ENCODE data around the gene NOX5. TPM values are rescaled to one million over a fixed set of nuclear protein-coding genes. Genes with fewer than 3 reads are reported as not detected.

Gene NOX5
- total and polyA plus RNA-seq, 4 donors, result 0.18 to 0.23 (median 0.19) TPM; not detected in 1

- Histone ChIP-seq H3K36me3 (ENCODE audit: control insufficient read depth in 1 of 2, insufficient read depth in 2 of 2, low read length in 1 of 2) (no peaks in the 10 kb centered on the region), H3K27me3 (ENCODE audit: control insufficient read depth in 1 of 2, insufficient read depth in 2 of 2, low read length in 1 of 2) (no peaks in the 10 kb centered on the region), H3K4me3 (ENCODE audit: low read length in 2 of 2) (no peak overlapping the region), H3K27ac (ENCODE audit: low read depth in 1 of 2, low read length in 2 of 2) (no peak overlapping the region), H3K9me3 (ENCODE audit: control insufficient read depth, low read length) (no peaks in the 10 kb centered on the region), H3K4me1 (ENCODE audit: control insufficient read depth in 1 of 2, insufficient read depth in 2 of 2, low read length in 2 of 2) (no peaks in the 10 kb centered on the region)
- DNase-seq, result no peak
- WGBS, 2 donors, result 80 to 88% methylated on average over 7 of the region's 7 CpGs
- ATAC-seq (ENCODE audit: low FRiP score), result no peak
- intact Hi-C loops (cut with DNase I), result no loop called here
Measured at GRCh38 chr15:69098771-69099170, 84.3 kb downstream of the NOX5 start.

DNA sequence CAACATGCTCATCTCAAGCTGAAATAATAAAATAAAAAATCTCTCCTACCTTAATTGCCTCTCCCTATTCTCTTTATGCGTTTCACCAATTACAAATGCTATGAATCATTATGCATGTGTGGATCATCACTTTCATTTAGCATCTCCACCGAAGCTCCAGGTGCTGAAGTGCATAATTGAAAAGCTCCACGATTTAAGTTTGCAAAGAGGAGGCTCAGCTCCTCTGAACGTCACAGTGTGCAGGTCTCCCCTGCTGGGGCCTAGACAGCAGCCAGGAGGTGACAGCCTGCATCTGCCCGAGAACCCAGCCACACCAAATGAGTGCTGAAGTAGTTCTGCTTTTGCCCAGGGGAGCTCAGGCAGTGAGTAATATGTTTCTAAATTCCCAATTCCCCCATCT lies 85.4 kb downstream of the NOX5 start:
- no peaks in the 10 kb centered on the region for H3K36me3 ChIP-seq (ENCODE audit: control insufficient read depth in 1 of 2, insufficient read depth in 2 of 2, low read length in 1 of 2)
- no peak for DNase-seq
- no peak overlapping the region for H3K27ac ChIP-seq (ENCODE audit: low read depth in 1 of 2, low read length in 2 of 2)
- intact Hi-C loops (cut with DNase I), result no loop called here
- no peaks in the 10 kb centered on the region for H3K4me1 ChIP-seq (ENCODE audit: control insufficient read depth in 1 of 2, insufficient read depth in 2 of 2, low read length in 2 of 2)
- no peaks in the 10 kb centered on the region for H3K9me3 ChIP-seq (ENCODE audit: control insufficient read depth, low read length)
- 82 to 86% methylated on average over 5 of the region's 5 CpGs for WGBS, 2 donors
- no peak overlapping the region for H3K4me3 ChIP-seq (ENCODE audit: low read length in 2 of 2)
- ATAC-seq (ENCODE audit: low FRiP score), result no peak
- H3K27me3 ChIP-seq (ENCODE audit: control insufficient read depth in 1 of 2, insufficient read depth in 2 of 2, low read length in 1 of 2), result no peaks in the 10 kb centered on the region

DNA sequence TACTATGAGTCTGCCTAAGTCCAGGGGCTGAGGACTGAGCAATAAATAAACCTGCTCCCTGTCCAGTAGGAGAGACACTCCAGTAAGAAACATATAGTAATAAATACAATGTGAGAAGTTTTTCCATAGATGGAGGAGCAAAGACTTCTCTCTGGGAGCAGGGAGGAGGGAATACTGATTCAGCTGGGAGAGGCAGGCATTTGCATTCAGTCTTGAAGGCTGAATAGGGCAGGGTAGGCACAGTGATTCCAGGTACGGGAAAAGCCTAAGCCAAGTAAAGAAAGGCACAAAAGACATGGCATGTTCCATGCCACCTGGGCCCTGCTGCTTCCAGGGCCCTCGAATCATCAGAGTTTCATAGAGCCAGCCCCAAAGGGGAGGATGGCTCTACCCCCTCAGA lies 86.3 kb downstream of the NOX5 start:
- DNase-seq (no peak), ATAC-seq (ENCODE audit: low FRiP score) (no peak)
- no peaks in the 10 kb centered on the region for H3K36me3 ChIP-seq (ENCODE audit: control insufficient read depth in 1 of 2, insufficient read depth in 2 of 2, low read length in 1 of 2)
- no peak overlapping the region for H3K4me3 ChIP-seq (ENCODE audit: low read length in 2 of 2)
- H3K27me3 ChIP-seq (ENCODE audit: control insufficient read depth in 1 of 2, insufficient read depth in 2 of 2, low read length in 1 of 2), result no peaks in the 10 kb centered on the region
- H3K27ac ChIP-seq (ENCODE audit: low read depth in 1 of 2, low read length in 2 of 2), result no peak overlapping the region
- H3K9me3 ChIP-seq (ENCODE audit: control insufficient read depth, low read length), result no peaks in the 10 kb centered on the region
- no peaks in the 10 kb centered on the region for H3K4me1 ChIP-seq (ENCODE audit: control insufficient read depth in 1 of 2, insufficient read depth in 2 of 2, low read length in 2 of 2)
- intact Hi-C loops (cut with DNase I), result no loop called here
- WGBS, 2 donors, result 80 to 85% methylated on average over 2 of the region's 2 CpGs

- H3K4me3 ChIP-seq (ENCODE audit: low read length in 2 of 2), result no peak overlapping the region
- WGBS, 2 donors, result 86% methylated on average over 12 of the region's 12 CpGs
- no peak overlapping the region for H3K27ac ChIP-seq (ENCODE audit: low read depth in 1 of 2, low read length in 2 of 2)
- no peaks in the 10 kb centered on the region for H3K4me1 ChIP-seq (ENCODE audit: control insufficient read depth in 1 of 2, insufficient read depth in 2 of 2, low read length in 2 of 2)
- DNase-seq (no peak), ATAC-seq (ENCODE audit: low FRiP score) (no peak)
- H3K36me3 ChIP-seq (ENCODE audit: control insufficient read depth in 1 of 2, insufficient read depth in 2 of 2, low read length in 1 of 2), result no peaks in the 10 kb centered on the region
- H3K27me3 ChIP-seq (ENCODE audit: control insufficient read depth in 1 of 2, insufficient read depth in 2 of 2, low read length in 1 of 2), result no peaks in the 10 kb centered on the region
- intact Hi-C loops (cut with DNase I), result no loop called here
- no peaks in the 10 kb centered on the region for H3K9me3 ChIP-seq (ENCODE audit: control insufficient read depth, low read length)
Measured at GRCh38 chr15:69104050-69104750, 89.7 kb downstream of the NOX5 start.

GRCh38 chr15:69105451-69105985 lies 91.0 kb downstream of the NOX5 start:
- Histone ChIP-seq H3K9me3 (ENCODE audit: control insufficient read depth, low read length) (no peaks in the 10 kb centered on the region), H3K36me3 (ENCODE audit: control insufficient read depth in 1 of 2, insufficient read depth in 2 of 2, low read length in 1 of 2) (no peaks in the 10 kb centered on the region), H3K4me3 (ENCODE audit: low read length in 2 of 2) (no peak overlapping the region), H3K27me3 (ENCODE audit: control insufficient read depth in 1 of 2, insufficient read depth in 2 of 2, low read length in 1 of 2) (no peaks in the 10 kb centered on the region), H3K27ac (ENCODE audit: low read depth in 1 of 2, low read length in 2 of 2) (no peak overlapping the region), H3K4me1 (ENCODE audit: control insufficient read depth in 1 of 2, insufficient read depth in 2 of 2, low read length in 2 of 2) (no peaks in the 10 kb centered on the region)
- intact Hi-C loops (cut with DNase I), result no loop called here
- 84 to 90% methylated on average over 3 of the region's 3 CpGs for WGBS, 2 donors
- no peak for DNase-seq
- ATAC-seq (ENCODE audit: low FRiP score), result no peak

- no peaks in the 10 kb centered on the region for H3K36me3 ChIP-seq (ENCODE audit: control insufficient read depth in 1 of 2, insufficient read depth in 2 of 2, low read length in 1 of 2)
- no peaks in the 10 kb centered on the region for H3K9me3 ChIP-seq (ENCODE audit: control insufficient read depth, low read length)
- ATAC-seq (ENCODE audit: low FRiP score) (no peak), DNase-seq (no peak)
- 51 to 62% methylated on average over 4 of the region's 4 CpGs for WGBS, 2 donors
- no peaks in the 10 kb centered on the region for H3K27me3 ChIP-seq (ENCODE audit: control insufficient read depth in 1 of 2, insufficient read depth in 2 of 2, low read length in 1 of 2)
- H3K4me3 ChIP-seq (ENCODE audit: low read length in 2 of 2), result no peak overlapping the region
- no peaks in the 10 kb centered on the region for H3K4me1 ChIP-seq (ENCODE audit: control insufficient read depth in 1 of 2, insufficient read depth in 2 of 2, low read length in 2 of 2)
- intact Hi-C loops (cut with DNase I), result no loop called here
- no peak overlapping the region for H3K27ac ChIP-seq (ENCODE audit: low read depth in 1 of 2, low read length in 2 of 2)
Measured at GRCh38 chr15:69107025-69107620, 92.6 kb downstream of the NOX5 start.

Other genes starting within 250 kb of the NOX5 start
- 100 to 1,000 TPM in 1 of 2 donors, 10 to 100 TPM in 1; 76.1 to 106 TPM for gene ANP32A, start 193.8 kb upstream of the NOX5 start, total RNA-seq
- gene ANP32A, start 193.8 kb upstream of the NOX5 start, polyA plus RNA-seq, result 10 to 100 TPM; 63.2 to 63.5 TPM
- gene SPESP1, start 84.2 kb upstream of the NOX5 start, total RNA-seq, result 1 to 10 TPM; 1.3 to 1.5 TPM
- gene SPESP1, start 84.2 kb upstream of the NOX5 start, polyA plus RNA-seq, result 1 to 10 TPM in 1 of 2 donors, not detected in 1; 2.2 TPM
- gene GLCE, start 145.9 kb downstream of the NOX5 start, total RNA-seq, result 10 to 100 TPM in 1 of 2 donors, 1 to 10 TPM in 1; 8.1 to 15.0 TPM
- gene GLCE, start 145.9 kb downstream of the NOX5 start, polyA plus RNA-seq, result 1 to 10 TPM; 7.0 TPM

Measured in aorta (tissue), 5 donors.